Activated CD4-positive, alpha-beta T cell treated with anti-CD3 and anti-CD28 coated beads for 1 hour (primary cell): Measurements from ENCODE around the gene ARNT2.
"Not testable (repeated sequence)": the region's sequence is repeated elsewhere in the genome, so short reads cannot be mapped to it uniquely, and the experiment has no call there.

ENCODE experiments used
- DNase-seq: peaks from one replicate; pipeline ENCODE4 v3.0.0-alpha.2; 2020

The ARNT2 gene

GRCh38 chr15:80637747-80638146 is 233.6 kb downstream of the ARNT2 start:
- no peak for DNase-seq

- no peak for DNase-seq
Measured at GRCh38 chr15:80638553-80639167, 234.5 kb downstream of the ARNT2 start.

DNA sequence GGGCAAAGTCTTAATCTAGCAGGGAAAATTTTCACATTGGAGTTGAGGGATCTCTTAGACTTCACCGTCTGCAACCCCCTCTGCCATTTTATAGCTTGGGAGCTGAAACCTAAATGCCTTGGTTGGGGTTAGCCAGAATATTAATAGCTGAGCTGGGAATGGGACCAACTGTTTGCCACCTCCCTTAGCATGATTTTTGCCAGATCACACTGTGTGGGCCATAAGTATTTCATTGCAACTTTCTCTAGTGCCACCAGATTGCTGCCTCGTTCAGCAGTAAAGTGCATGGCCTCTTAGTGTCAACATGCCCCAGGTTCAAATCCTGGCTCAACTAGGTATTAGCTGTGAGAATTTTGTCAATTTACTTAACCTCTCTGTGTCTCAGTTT is 235.0 kb downstream of the ARNT2 start:
- DNase-seq: no peak

GRCh38 chr15:80640531-80641121 is 236.4 kb downstream of the ARNT2 start:
- no peak for DNase-seq

DNA sequence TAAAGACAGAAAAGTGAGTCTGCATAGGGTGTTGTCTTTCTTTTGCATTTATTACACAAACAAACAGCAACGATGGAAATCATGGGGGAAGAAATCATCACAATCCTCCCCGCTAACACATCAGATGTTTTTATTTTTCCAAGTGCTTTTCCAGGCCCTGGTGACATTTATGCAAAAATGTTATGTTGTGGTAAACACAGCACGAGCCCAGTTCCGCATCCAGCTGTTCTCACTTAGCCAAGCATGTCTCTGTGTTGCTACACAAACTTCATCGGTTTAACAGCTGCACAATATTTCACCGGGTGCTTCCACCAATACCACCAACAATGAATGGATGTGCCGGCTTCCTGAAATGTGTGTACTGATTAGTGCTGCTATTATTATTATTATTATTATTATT is 237.2 kb downstream of the ARNT2 start:
- no peak for DNase-seq

DNA sequence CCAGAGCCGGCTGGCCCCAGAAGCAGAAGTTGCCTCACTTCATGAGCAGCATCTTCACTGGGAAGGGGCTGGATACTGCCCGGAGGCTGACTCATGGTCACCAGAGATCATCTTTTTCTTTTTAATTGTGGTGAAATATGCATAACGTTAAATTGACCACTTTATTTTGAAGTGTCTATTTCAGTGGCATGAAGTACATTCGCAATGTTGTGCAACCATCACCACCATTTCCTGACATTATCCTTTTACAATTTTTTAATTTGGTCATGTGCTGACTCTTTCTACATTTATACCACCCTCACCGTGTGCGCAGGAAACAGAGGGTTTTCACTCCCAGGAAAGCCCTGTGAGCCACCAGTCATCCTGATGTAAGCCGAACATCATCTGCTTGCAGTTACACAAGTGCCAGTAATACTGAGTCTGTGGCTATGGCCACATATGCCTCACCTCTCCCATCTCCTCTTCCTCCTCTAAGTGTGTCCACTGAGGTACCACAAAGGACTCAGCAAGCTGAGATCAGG is 239.3 kb downstream of the ARNT2 start:
- no peak for DNase-seq

- no peak for DNase-seq
Measured at GRCh38 chr15:80645494-80646065, 241.4 kb downstream of the ARNT2 start.

GRCh38 chr15:80647424-80647823 is 243.2 kb downstream of the ARNT2 start:
- DNase-seq: not testable (repeated sequence)
